Endometrium (tissue), 2 donors: ENCODE measurements around the gene CCL1.

ENCODE experiments used
- FAIRE-seq: peaks from 2 replicates; lab custom pipeline; 2012; peaks lifted over from hg19 to GRCh38; lab: Jason Lieb, UNC
- donor health status: control.
- donor health status: control.

CCL1 gene

GRCh38 chr17:34363183-34363661 is at the start of gene CCL1:
Gene CCL1, minus strand, starts transcription at chr17:34363233. Its CDS starts 72 bp downstream, at chr17:34363161.
- no peak for FAIRE-seq

GRCh38 chr17:34412534-34412933 is 49.5 kb upstream of the CCL1 start:
- FAIRE-seq = no peak

- no peak for FAIRE-seq
Observed at GRCh38 chr17:34411646-34412421, 48.8 kb upstream of the CCL1 start.

GRCh38 chr17:34409352-34409751 is 46.3 kb upstream of the CCL1 start:
- FAIRE-seq = no peak

GRCh38 chr17:34408439-34408838 is 45.4 kb upstream of the CCL1 start:
- FAIRE-seq = no peak

GRCh38 chr17:34406226-34406625 is 43.2 kb upstream of the CCL1 start:
- FAIRE-seq = no peak

GRCh38 chr17:34403006-34403405 is 40.0 kb upstream of the CCL1 start:
- FAIRE-seq = no peak

GRCh38 chr17:34401165-34401564 is 38.1 kb upstream of the CCL1 start:
- no peak for FAIRE-seq

GRCh38 chr17:34400301-34400931 is 37.4 kb upstream of the CCL1 start:
- FAIRE-seq = no peak

- no peak for FAIRE-seq
Observed at GRCh38 chr17:34399725-34400124, 36.7 kb upstream of the CCL1 start.

GRCh38 chr17:34398990-34399389 is 36.0 kb upstream of the CCL1 start:
- FAIRE-seq = no peak

GRCh38 chr17:34397265-34397664 is 34.2 kb upstream of the CCL1 start:
- no peak for FAIRE-seq

GRCh38 chr17:34393401-34393800 is 30.4 kb upstream of the CCL1 start:
- no peak for FAIRE-seq

- no peak for FAIRE-seq
Observed at GRCh38 chr17:34391241-34391640, 28.2 kb upstream of the CCL1 start.

GRCh38 chr17:34390649-34391048 is 27.6 kb upstream of the CCL1 start:
- FAIRE-seq = no peak

GRCh38 chr17:34389126-34389750 is 26.2 kb upstream of the CCL1 start:
- FAIRE-seq = no peak

GRCh38 chr17:34387566-34387965 is 24.5 kb upstream of the CCL1 start:
- no peak for FAIRE-seq

- no peak for FAIRE-seq
Observed at GRCh38 chr17:34386697-34387550, 23.9 kb upstream of the CCL1 start.

- FAIRE-seq = no peak
Observed at GRCh38 chr17:34386343-34386696, 23.3 kb upstream of the CCL1 start.

GRCh38 chr17:34384822-34385605 is 22.0 kb upstream of the CCL1 start:
- no peak for FAIRE-seq

- FAIRE-seq = no peak
Observed at GRCh38 chr17:34384271-34384670, 21.2 kb upstream of the CCL1 start.

GRCh38 chr17:34383216-34383615 is 20.2 kb upstream of the CCL1 start:
- FAIRE-seq = no peak
